HG03108 (cell line): ENCODE data around the gene CRACDL.

Source experiments
- ATAC-seq: cut with Tn5 transposase; IDR thresholded peaks from one replicate; pipeline ENCODE4 v1.9.1; 2021; ENCODE audit warnings: moderate library complexity; ENCODE audit not compliant: unreplicated experiment

The CRACDL gene

DNA sequence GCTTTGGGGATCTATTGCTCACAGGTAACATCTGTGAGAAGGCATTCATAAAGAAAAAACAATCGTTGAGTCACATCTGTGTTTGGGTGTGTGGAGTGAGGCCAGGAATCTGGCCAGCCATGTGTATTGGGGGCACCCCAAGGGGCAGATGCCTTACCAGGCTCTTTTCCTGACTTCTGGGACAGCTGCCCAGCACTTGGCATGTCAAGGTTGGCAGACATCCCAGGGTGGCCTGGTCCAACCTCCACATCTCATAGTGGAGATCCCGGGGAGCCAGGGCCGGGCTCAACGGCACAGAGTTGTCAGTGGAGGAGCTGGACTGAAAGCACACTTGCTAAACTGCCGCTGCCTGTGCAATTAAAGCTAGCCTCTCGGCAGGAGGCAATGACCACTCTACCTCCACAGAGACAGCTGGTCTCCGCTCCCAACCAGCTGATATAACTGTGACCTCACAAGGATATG is 129.8 kb downstream of the CRACDL start:
- ATAC-seq: no peak

DNA sequence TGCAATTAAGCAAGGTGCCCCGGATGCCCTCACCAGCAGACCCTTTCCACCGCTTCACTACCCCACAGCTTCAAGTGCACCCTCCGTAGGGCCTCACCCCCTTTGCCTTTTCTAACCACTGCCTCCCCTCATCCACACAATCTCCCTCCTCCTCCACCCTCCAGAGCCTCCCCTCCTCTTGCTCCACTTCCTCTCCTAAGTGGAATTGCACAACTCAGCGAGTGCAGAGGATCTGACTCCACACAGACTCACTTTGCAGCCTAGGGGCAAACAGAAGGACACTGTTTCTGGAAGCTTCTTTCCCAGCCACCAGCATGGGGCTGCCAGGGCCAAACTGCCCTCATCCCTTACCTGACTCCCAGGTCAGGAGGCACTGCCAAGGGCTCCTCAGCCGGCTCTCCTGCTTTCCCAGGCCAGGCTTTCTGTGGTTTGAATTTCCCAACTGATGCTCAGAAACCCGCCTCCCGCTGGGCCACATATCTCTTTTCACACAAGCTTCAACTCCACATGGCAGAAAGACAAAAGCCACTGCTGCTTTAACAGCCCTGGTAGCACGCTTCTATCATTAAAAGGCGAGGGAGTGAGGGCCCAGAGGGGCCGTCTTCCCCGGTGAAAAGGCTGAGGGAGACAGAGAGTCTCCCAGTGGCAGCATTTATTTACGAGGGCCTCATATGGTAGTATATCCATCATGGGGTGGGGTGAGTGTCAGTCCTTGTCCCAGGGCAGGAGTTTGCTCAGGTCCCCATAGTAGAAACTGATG is 130.4 kb downstream of the CRACDL start:
- ATAC-seq: no peak

DNA sequence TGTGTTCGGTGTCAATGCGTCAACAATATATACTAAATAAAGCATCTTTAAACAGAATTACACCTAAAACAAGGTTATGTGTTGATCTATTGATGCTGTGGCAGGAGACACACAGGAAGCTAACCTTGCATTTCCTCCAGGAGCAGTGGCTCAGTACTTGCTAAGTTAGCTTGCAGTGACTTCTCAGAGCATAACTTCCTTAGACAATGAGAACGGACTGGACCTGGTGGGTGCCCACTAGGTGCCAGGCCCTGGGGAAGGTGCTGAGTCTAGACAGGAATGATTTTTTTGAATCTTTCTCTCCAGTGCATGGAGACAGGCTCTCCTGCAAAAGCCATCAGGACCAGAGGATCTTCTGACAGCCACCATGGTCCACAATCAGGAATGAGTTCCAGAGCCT is 131.3 kb downstream of the CRACDL start:
- ATAC-seq: no peak

DNA sequence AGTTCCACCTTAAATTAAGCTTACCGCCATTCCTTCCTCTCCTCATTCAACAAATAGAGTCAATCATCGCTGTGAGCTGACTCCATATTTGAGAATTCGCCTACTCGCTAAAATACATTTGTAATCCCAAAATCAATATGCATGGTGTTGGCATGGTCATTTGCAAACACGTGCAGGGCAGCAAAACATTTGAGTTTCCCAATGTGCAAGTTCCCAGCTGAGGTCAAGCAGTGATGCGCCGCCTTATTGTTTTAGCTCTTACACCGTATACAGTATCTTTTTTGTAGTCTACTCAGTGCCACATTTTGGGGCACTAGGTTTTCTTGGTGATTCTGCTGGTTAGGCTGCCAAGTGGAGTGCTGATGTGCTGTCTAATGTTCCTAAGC is 131.8 kb downstream of the CRACDL start:
- ATAC-seq: no peak

DNA sequence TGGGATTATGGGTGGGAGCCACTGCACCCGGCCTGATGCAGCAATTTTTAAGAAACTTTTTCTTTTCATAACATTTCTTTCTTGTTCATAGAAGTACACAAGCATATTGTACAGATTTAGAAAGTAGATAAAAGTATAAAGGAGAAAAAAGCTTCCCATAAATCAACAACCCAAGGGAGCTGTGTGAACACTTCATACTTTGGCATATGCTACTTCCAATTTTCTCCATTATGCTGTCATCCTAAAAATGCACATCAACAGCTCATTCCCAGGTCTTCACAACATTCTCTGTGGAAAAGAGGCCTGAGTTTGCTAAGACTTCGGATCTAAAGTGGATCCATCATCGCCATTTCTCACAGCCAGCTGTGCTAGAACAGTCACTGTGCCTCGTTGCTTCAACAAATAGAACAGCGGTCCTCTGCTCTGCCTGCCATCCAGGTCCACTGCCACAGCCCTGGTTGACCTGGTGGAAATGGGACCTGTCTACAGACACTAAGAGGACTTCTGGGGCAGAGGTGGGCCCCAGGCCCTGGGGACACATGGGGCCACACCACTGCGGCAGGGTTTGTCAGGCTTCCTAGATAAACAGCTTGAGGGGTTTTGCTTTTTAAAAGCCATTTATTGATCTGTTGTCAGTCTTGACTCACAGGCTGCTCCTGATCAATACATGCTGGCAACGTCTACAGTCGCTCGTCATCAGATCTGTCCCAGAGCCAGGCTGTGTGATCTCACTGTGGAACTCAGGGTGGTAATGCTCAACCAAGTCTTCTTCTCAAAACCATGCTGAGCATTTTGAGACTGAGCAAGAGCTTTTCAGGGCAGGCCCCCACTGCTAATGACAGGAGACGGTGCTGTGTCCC is 132.4 kb downstream of the CRACDL start:
- ATAC-seq: no peak

DNA sequence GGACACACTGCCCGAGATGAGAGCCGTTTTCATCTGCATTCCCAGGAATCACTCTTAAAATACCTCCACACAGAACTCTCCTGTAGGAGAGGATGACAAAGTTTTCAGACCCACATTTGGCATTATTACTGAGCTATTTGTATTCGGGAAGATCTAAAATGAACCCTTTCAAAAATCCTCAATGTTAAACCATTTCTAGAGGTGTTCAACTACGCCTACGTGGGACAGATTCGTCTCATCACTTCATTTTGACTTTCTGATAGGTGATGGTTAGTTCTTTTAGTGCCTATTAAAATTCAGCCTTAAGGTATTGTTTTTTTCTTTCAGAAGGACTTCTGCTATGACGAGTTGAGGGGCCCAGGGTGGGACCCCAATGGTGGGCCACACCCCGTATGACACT is 133.7 kb downstream of the CRACDL start:
- no peak for ATAC-seq

DNA sequence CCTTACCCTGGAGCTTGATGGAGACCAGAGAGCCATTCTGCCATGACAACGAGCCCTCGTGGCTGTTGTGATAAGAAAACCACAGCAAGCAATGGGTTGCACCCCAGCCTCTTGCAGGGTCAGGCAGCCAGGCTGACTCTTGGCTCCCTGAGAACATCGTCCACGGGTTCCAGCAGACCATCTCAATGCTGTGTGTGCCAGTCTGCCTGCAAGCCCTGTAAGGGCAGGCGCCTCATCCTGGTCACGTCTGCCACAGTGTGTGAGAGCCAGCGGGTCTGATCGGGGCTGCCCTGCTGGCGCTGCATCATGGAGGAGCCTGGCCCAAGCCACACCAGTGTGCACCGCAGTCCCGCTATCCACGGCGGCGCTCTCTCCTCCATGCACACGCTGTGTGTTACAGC is 134.1 kb downstream of the CRACDL start:
- no peak for ATAC-seq

DNA sequence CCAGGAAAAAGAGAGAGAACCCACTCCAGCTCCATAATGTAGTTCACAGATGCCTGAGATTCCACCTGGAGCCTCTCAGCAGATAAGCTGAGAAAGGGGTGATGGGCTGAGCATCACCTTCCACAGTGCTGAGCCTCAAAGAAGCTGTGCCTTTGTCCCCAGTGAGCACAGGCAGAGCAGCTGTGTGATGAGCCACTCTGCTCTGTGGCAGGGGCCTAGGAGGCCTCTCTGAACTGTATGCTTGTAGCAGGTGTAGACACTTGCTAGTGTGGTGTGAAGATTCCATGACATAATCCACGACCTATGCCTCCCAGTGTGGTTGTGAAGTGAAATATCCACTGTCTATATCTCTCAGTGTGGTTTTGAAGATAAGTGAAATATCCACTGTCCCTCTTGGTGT is 134.7 kb downstream of the CRACDL start:
- no peak for ATAC-seq

DNA sequence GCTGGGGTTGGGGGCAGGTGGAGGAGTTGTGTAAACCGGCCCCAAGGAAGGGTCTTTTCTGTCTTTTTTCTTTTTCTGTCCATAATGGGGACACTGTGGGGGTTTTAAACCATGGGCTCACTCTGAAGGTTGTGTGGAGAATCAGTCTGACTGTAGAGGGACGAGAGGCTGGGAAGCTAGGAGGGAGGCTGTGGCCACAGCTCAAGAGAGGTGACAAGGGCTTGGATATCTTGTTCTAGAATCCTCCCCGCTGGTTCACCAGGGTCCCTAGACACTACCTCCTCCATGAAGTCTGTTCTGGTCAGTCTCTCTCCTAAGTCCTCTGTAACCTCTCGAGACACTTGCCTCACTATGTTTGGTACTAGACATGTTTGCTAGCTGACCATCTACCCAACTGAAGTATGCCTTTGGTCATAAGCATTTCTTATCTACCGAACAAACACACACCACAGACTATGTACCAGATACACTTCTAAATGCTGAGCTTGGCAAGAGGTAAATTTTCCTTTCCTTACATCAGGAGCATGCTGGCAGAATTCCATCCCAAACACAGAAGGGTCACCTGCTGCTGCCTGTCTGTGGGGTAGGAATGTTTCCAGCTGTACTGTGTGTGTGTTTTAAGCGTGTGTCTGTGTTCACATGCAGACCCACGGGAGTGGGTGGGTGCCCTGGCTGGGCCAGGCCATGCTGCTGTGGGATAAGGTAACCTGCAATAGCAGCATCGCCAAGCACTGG is 135.5 kb downstream of the CRACDL start:
- no peak for ATAC-seq

DNA sequence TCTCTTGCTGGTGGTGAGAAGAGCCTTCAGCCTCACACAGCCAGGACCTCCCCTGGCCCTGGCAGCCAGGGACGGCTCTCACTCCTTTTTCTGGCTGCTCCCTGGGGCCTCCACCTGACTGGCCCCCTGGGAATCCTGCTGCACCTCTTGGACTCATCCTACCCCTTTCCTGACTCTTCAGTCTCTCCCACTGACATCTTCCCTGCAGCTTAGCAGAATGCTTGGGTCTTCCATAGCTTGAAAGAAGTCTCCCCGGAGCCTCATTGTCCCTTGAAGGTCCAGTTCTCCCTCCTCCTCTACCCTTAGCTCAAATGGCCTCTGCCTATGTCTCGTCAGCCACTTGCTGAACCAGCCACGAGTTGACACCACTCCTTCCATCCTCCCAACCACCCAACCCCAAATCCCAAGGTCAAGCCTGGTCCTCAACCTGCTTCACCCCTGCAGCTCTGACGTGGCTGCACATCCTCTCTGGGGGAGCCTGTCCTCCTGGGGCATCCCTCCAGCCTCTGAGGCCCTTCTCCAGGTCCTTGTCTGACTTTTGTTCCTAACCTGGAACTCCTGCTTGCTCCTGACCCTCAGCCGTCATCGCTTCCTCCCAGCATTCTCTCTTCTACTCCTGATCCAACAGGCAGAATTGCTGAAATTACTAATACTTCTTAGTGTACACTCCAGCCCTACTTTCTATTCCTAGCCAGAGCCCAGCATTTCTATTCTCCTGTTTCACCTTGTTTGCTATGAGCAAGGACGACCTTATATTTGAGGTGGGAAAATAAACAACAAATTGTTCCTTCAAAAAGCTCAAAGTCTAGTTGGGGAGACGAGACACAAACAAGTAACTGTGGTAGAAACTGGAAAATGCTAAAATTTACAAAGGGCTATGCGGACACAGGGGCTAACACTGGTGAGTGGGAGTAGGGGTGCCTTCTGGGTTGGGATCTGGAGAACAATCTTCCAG is 136.4 kb downstream of the CRACDL start:
- no peak for ATAC-seq

DNA sequence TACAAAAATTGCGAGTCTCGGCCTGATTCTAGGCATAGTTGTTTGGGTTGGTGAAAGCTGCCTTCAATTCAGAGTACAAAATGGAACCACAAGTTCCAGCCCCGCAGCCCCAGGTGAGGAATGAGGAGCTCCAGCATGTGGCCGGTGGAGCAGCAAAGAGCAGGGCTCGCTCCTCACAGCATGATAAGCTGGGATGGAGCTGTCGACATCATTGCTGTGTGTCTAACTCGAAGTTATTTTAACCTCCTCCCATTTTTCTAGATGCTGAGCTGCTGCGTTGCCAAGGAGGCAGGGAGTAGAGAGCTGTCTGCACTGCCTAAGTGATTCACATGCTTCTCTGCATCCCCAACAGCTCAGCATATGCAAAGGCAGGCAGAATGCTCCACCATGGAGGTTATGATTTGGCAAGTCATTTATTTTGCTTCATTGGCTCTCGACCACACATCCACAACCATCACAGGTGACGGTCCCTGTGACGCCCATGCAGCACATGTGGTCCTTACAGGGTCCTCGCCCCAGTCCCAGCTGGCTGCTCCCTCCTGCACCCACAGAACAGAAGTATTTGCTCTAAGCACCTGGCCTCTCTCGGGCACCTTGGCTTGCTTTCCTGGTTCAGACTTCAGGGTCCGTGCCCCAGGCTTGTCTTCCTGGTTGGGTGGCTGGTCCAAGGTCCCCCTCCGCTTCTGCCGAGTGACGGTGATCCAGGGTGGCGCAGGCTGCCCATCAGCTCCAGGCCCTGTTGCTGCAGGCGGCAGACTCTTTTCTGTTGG is 139.1 kb downstream of the CRACDL start:
- no peak for ATAC-seq

DNA sequence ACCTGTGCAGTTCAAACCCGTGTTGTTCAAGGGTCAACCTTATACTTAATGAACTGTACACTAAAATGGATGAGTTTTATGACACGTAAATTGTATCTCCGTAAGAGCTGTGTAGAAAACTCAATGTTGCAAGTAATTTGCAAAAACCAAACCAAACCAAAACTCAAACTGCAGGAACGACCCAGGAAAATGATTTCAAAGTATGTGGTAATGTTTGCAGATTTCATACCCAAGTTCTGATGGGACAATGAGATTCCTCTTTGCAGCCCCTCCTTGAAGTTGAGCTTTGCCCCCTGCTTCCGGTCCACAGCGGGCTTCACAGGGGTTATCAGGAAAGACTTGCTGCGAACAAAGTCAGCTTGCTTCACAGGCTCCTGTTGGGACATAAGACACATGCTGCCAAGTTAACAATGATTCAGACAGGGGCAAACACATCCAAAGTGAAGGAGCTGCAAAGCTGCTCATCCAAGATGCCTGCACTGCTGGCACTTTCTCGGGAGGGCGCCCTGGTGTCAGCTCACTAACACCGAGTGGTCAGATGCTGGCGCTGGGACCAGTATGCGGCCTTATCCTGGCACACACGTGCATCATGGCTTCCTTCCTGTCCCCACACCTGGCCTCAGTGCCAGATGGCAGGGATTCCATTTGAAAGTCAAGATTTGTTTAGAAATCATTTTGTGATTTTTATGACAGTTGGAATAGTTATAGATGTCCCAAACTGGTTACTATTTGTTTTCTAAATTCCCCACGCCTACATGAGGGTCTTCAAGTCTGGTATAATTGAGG is 139.9 kb downstream of the CRACDL start:
- ATAC-seq: no peak

DNA sequence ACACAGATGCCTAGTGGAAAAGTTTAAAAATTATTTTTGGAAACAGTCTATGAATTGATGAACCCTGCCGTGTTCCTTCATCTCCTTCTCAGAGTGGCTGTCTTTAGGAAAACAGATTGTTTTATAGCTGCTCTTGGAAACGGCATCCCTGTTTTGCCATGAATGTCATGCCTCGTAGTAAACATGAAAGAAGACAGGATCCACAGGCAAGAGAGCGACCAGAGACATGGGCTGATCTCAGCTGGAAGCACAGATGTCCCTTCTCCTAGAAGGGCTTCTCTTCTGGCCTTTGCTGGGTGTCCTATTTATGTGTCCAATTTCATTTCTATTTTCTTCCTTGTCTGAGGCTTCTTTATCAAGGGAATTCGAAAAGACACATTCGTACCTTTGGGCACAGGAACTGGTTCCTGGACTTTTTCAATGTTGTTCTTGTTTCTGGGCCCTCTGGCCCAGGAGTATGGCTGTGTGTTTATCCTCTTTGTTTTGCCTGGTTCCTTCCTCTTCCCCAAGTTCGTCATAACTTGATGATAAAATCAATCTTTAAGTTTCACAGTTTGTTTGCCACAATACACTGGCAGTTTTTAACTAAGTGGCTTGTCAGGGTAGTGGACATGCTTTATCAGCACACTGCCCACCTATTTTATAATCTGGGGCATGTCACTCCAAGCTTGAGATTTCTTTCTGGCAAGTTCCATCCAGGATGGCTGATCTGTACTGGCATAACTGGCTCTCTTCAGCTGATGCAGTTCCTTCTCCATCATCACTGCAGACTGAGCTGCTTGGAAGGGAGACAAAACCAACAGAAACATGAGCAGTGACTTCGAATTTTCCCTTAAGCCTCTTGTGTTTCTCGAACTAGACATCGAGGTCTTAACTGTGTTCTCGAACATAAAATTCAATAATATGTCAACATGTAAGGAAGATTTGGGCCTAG is 141.9 kb downstream of the CRACDL start:
- ATAC-seq: no peak

DNA sequence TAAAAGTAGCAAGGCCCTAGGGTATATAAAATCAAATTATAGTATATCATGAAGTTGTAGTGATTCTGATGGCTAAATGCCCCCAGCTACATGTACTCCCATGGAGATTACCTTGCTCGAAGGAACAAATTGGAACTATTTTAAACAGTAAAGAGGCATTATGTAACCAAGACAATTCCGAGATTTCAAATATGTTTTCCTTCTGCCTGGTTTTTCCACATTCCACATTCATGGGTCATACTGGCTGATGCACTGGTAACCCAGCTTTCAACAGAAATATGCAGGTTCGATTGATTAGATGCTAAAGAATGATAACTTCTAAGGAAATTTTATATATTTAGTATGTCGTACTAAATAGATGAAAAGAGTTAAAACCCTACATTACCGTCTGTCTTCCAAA is 142.8 kb downstream of the CRACDL start:
- ATAC-seq: no peak

DNA sequence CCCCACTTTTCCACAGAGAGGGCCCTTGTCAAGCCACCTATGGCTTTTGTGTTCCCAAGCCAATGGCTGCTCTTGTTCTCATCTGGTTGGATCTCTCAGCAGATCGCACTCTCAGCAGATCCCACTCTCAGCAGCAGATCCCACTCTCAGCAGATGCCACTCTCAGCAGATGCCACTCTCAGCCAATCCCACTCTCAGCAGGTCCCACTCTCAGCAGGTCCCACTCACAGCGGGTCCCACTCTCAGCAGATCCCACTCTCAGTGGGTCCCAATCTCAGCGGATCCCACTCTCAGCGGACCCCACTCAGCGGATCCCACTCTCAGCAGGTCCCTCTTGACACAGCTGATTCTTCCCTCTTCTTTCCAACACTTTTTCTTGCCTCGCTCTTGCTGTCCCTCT is 145.8 kb downstream of the CRACDL start:
- no peak for ATAC-seq

DNA sequence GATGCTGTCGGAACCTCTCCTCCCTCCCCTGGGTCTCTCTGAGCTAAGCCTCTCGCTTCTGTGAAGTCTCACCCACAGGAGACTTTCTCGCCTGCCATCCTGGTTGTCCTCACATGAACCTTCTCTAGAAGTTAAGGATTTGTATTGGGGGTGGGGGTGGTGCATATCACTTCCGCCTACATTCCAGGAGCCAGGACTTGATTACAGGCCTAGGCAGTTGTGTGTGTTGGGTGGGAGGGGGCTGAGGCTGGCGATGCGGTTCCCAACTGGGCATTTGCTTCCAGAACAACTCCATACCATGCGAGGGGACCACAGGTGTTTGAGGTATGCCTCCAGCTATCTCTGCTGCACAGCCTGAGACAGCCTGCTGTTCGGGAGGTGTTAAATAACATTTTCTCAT is 148.3 kb downstream of the CRACDL start:
- ATAC-seq: no peak

DNA sequence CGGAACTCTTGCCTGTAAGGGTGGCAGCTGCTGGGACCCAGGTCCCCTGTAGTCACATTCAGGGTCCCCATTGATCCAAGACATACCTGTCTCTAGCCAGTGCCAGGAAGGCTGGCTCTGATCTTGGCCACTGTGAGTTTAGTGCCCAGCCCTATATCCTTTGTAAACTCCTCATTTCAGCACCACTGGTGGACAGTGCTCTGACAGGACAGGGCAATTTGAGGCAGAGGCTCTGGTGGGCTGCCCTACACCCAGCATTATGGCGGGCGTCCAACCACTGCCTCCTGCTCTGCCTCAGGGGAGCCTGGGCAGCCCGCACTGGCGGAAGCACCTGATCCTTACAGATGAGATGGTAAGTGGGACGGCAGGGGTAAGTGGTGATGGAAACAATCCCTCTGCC is 149.8 kb downstream of the CRACDL start:
- no peak for ATAC-seq

DNA sequence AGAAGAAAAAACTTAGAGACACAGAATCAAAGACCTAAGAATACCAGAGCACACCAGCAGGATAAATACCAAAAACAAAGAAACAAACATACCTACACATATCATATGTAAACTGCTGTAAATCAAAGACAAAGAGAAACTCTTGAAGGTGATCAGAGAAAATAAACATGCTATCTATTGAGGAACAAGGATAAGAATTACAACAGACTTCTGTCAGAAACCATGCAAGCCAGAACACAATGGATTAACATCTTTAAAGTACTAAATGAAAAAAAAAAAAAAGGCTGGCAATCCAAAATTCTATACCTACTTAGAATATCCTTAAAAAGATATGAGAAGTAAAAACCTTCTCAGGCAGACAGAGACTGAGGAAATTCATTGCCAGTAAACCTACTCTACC is 153.5 kb downstream of the CRACDL start:
- no peak for ATAC-seq
